ENCODE data around the gene FDXR.

DNA sequence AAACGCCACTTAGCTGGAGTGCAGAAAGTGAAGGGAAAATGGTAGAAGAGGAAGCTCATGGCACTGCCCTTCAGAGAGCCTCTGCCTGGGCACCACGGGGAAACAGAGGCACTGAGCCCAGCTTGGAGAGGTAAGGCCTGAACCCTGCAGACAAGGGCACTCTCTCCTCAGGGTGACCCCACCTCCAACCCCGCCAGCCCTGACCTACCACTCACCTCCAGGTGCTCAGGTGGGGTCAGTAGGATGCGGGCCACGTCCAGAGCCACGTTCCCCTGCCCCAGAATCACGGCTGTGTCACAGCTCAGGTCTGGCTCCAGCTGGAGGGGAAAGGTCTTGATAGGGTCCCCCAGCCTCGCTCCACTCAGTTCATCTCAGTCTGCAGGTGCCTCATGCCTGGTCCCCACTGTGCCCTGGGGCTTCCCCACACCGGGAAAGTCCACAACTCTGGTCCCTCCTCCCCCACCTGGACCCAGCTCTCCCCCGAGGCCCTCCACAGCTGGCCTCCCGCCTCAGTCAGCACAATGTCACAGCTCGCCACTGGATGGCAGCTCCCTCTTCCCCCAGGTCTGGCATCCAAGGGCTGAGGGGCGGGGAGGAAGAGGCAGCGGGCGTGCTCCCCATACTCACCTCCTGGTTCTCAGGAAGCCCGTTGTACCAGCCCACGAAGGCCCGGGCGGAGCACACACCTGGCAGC is 7.1 kb downstream of the FDXR start:
- no peak for TF ChIP-seq POLR2A (IDR thresholded peaks at IDR 0.05)
- TF ChIP-seq CTCF (IDR thresholded peaks at IDR 0.05), result no peak

All from adrenal gland (tissue), 5 donors.